GM13976 (cell line): ENCODE results near the gene KIAA1958.

Source experiments
- DNase-seq: peaks from one replicate; pipeline ENCODE4 v3.0.0; 2012; ENCODE audit warnings: low spot score
- CTCF ChIP-seq: IDR thresholded peaks from 2 replicates; pipeline ENCODE4 v1.5.1; 2012; ENCODE audit warnings: borderline replicate concordance, mild to moderate bottlenecking; ENCODE audit not compliant: insufficient read depth; ENCODE audit errors: extremely low read depth, missing control alignments, control extremely low read depth
- in situ Hi-C: fragments of 300-500 bp; cut with MboI; formaldehyde crosslinking; loops from one replicate; pipeline ENCODE4 v1.12.0; 2022; ENCODE audit warnings: low sequenced_read_pairs, mixed read lengths, inconsistent platforms; ENCODE audit not compliant: unreplicated experiment

The KIAA1958 gene

GRCh38 chr9:112712678-112713077, 226.1 kb downstream of the KIAA1958 start:
- DNase-seq = no peak
- in situ Hi-C loops = loop anchor here (25.0 kb wide), 1 partner anchor 625 kb away; no protein-coding TSS in a partner anchor

GRCh38 chr9:112717661-112718331, 231.2 kb downstream of the KIAA1958 start, which contains the start of gene INIP:
TSS of gene INIP (minus strand) at chr9:112718117. CDS start at chr9:112716485, 1,632 bp downstream.
- in situ Hi-C loops = loop anchor here (25.0 kb wide), 1 partner anchor 630 kb away; no protein-coding TSS in a partner anchor
- peak; percentile 20 for TF ChIP-seq CTCF
- peak; percentile 97 for DNase-seq

More at GRCh38 chr9:112712678-112713077, 226.1 kb downstream of the KIAA1958 start:
- no peak for TF ChIP-seq CTCF
